ENCODE results near the gene UBASH3B.
"Not testable (repeated sequence)": the region's sequence is repeated elsewhere in the genome, so short reads cannot be mapped to it uniquely, and the experiment has no call there.

The UBASH3B gene

GRCh38 chr11:122812638-122813037 lies 157.1 kb downstream of the UBASH3B start:
- DNase-seq (ENCODE audit: low read depth in 2 of 2), result no peak

GRCh38 chr11:122813176-122813893 lies 157.8 kb downstream of the UBASH3B start:
- no peak for DNase-seq (ENCODE audit: low read depth in 2 of 2)

- DNase-seq (ENCODE audit: low read depth in 2 of 2), result no peak
These were observed 158.4 kb downstream of the UBASH3B start for GRCh38 chr11:122813894-122814270.

DNA sequence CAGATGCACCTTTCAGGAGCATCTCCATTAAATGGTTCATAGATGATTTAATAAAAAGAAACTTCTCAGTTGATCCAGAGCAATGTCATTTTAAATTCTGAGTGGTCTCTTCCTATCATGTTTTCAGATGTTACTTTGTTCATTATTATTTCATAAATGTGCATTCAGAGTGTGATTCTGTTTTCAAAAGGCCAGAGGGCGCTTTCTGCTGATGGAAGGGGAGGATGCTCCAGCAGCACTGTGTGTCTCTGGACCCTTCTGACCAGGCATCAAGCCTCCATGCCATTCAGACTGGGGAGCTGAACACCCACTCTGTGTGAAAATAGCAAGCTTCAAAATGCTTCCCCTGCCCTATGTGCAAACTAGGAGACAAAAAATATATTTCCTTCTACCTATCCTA lies 158.9 kb downstream of the UBASH3B start:
- no peak for DNase-seq (ENCODE audit: low read depth in 2 of 2)

GRCh38 chr11:122815900-122816299 lies 160.4 kb downstream of the UBASH3B start:
- DNase-seq (ENCODE audit: low read depth in 2 of 2), result no peak

DNA sequence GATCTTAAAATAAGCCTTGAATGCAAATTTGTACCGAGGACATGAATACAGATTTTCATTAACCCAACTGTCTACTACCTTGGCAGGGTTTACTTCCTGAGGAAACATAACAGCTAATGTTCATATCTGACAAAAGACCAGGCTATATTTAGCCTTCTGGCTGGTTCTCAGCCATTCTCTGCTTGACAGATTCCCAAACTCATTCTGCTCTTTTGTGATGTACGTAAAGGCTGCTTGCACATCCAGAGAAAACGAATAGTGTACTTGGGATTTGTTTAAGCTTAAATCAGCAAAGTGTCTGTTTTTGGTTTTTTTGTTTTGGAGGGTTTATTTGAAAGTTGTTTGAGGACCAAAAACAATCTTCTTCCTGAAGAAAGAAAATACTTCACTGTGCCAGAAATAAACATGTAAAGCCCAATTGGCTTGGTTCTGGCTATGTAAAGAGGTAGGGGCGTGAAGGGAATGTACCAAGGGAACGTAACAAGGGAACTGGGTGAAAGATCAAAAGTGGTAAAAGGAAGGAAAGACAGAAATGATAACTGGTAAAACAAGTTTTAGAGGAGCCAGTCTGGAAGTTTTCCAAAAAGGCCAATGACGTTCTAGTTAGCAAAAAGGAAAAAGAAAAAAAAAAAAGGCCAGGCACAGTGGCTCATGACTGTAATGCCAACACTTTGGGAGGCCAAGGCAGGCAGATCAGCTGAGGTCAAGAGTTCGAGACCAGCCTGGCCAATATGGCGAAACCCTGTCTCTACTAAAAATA lies 161.4 kb downstream of the UBASH3B start:
- DNase-seq (ENCODE audit: low read depth in 2 of 2), result no peak

DNA sequence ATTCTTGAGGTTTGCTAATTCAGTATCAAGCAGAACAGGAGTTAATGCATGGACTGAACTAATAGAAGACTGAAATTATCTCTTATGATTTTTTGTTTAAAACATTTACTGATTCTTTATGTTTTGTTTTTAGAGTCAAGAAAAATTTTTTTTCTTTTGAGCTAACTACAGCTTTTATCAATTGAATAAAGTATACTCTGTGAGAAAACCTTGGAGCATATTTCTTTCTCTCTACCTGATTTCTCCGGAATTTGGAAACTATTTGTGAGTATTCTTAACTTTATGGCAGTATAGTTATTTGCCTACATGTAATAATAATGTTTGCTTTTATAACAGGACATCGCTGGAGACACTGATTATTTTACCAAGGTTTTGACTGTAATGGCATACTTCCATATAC lies 164.6 kb downstream of the UBASH3B start:
- no peak for DNase-seq (ENCODE audit: low read depth in 2 of 2)

- DNase-seq (ENCODE audit: low read depth in 2 of 2), result no peak
These were observed 165.6 kb downstream of the UBASH3B start for GRCh38 chr11:122821169-122821568.

- DNase-seq (ENCODE audit: low read depth in 2 of 2), result no peak
These were observed 166.7 kb downstream of the UBASH3B start for GRCh38 chr11:122822241-122822640.

DNA sequence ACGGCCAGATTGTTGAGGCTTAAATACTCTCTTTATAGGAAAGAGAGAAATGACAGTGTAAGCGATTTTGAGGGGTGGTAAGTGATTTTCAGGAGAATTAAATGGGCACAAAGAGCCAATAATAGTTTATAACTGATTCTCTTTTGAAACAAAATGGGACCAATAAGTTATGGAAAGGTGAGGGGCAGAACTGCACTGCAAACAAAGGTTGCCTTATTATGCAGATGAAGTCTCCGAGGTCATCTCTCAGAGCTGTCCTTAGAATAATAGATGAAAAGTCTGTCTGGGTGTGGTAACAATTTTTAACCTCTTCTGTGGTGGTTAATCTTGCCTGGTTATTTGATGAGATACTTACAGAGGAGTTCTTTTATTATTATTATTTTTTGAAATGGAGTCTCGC lies 168.0 kb downstream of the UBASH3B start:
- no peak for DNase-seq (ENCODE audit: low read depth in 2 of 2)

DNA sequence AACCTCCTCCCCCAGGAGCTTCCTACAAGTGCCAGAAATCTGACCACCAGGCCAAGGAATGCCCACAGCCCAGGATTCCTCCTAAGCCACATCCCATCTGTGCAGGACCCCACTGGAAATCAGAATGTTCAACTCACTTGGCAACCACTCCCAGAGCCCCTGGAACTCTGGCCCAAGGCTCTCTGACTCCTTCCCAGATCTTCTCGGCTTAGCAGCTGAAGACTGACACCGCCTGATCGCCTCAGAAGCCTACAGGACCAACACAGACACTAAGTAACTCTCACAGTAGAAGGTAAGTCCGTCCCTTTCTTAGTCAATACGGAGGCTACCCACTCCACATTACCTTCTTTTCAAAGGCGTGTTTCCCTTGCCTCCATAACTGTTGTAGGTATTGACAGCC lies 173.8 kb downstream of the UBASH3B start:
- DNase-seq (ENCODE audit: low read depth in 2 of 2), result not testable (repeated sequence)

DNA sequence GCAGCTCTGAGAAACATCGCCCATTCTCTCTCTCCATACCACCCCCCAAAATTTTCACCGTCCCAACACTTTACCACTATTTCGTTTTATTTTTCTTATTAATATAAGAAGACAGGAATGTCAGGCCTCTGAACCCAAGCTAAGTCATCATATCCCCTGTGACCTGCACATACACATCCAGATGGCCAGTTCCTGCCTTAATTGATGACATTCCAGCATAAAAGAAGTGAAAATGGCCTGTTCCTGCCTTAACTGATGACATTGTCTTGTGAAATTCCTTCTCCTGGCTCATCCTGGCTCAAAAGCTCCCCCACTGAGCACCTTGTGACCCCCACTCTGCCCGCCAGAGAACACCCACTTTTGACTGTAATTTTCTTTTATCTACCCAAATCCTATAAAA lies 176.8 kb downstream of the UBASH3B start:
- not testable (repeated sequence) for DNase-seq (ENCODE audit: low read depth in 2 of 2)

- DNase-seq (ENCODE audit: low read depth in 2 of 2), result no peak
These were observed 177.4 kb downstream of the UBASH3B start for GRCh38 chr11:122832721-122833470.

DNA sequence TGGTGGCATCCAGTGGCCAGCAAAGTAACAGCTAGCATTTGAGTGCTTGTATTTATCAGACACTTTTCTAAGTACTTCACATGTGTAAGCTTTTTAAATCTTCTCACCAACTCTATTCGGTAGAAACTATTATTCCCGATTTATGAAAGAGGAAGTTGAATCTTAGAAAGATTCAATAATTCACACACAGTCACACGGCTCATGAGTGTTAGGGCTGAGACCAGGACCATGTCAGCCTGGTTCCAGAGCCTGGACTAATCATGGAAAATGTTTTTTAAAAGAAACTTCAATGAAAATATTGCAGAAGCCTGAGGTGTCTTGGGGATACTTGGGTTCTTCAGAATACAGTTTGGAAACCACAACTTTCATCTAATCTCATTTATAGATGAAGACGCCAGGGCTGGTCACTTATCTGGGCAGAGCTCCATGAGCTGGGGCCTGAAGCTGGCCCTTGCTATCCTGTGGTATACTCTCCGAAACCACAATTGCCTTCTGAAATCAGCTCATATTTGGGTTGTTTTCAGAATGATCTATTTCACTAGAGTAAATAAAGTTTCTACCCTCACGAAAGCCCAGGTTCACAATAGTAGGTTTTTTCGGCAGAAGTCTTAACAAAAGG lies 178.4 kb downstream of the UBASH3B start:
- DNase-seq (ENCODE audit: low read depth in 2 of 2), result no peak

DNA sequence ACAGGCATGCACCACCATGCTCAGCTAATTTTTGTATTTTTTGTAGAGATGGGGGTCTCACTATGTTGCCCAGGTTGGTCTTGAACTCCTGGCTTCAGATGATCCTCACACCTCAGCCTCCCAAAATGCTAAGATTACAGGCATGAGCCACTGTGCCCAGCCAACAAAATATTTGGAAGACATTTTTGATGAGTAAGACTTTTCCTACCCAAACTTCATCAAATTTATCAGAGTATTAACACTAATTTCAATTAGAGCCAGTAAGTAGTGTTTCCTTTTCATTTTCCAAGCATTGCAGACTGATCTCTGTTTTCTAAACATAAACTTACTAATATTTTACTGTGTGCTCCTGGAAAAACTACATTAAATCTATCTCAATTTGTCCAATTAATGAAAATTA lies 181.4 kb downstream of the UBASH3B start:
- no peak for DNase-seq (ENCODE audit: low read depth in 2 of 2)

DNA sequence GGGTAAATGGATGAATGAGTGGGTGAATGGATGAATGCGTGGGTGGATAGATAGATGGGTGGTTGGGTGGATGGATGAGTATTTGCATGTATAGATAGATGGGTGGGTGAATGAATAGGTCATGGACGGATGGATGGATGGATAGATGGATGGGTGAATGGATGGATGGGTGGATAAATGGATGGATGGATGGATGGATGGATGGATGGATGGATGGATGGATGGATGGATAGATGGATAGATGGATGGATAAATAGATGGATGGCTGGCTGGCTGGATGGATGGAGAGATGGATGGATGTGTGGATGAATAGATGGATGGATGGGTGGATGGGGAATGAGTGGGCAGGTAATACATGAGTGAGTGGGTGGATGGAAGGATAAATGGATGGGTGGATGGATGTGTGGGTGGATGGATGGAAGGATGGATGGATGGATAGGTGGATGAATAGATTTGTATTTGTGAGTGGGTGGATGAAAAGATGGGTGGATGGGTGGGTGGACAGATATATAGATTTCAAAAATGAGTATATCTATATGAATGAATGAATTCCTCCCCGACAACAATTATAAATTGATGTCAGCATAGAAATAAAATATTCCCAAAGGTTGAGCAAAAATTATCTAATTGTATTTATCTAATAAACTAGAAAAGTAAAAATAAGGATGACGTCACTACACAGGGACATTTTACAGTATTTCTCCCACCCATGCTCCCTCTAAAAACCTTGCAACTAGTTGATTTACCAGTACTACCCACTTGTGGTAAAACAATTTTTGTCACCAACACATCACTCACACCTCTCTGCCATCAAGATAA lies 182.2 kb downstream of the UBASH3B start:
- DNase-seq (ENCODE audit: low read depth in 2 of 2), result no peak

DNA sequence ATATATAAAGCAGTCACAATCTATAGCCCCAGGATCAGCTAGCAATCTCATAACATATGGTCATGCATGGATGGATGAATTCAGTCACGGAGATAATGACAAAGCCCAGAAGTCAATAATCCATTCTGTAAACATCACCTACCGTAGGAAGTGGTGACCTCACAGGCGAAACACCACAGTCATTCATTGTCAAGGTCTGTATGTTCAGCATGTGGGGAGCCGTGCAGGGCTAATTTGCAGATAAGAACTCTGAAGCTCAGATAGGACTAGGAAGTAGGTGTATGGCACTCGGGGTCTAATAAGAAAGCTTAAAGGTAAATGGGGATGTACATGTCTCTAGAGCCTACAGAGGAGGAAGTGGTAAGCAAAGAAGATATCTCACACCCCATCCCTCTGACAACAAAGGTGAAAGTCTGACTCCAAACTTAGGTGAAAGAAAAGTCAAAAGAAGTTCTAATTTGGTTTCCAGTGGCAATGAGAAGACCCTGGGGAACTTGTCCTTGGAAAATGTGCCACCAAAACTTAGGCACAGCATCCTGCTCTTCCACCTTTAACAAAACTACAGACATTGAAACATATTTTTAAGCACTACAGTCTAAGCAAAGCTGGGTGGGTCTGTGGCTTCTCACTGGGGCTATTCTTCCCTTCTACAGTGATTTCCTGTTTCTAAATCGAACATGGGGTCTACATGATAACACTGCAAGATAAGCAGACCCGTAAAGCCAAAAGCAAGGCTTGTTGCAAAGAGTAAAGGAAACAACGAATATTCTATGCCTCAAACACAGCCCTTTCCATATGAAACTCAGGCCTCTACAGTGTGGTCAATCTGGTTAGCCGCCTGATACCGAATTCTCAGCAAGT lies 188.0 kb downstream of the UBASH3B start:
- DNase-seq (ENCODE audit: low read depth in 2 of 2), result no peak

GRCh38 chr11:122847466-122847865 lies 191.9 kb downstream of the UBASH3B start:
- DNase-seq (ENCODE audit: low read depth in 2 of 2), result no peak

- no peak for DNase-seq (ENCODE audit: low read depth in 2 of 2)
These were observed 192.7 kb downstream of the UBASH3B start for GRCh38 chr11:122848186-122848585.

GRCh38 chr11:122850076-122850631 lies 194.6 kb downstream of the UBASH3B start:
- no peak for DNase-seq (ENCODE audit: low read depth in 2 of 2)

Data from stimulated activated CD8-positive, alpha-beta memory T cell treated with anti-CD3 and anti-CD28 coated beads, Interleukin-7, amount 100 ng/mL, for 1 hour (primary cell).